Heart left ventricle (tissue), 13 donors: ENCODE measurements around the gene VWA3B.

Experiments
- CTCF ChIP-seq, 12 donors: fragments of 200-600 bp; sonication (generic) in 4 of 12; IDR thresholded peaks; one replicate each; pipeline versions ENCODE4 v1.5.0 to v1.8.0; 2018 to 2022; ENCODE audit warnings: antibody characterized with exemption in 12 of 12, mild to moderate bottlenecking in 5 of 12
- POLR2A ChIP-seq, 2 donors: fragments of 450-650 bp; IDR thresholded peaks; one replicate each; pipeline ENCODE4 v1.6.1; 2017; ENCODE audit warnings: antibody characterized with exemption in 2 of 2, mild to moderate bottlenecking in 2 of 2, moderate library complexity in 2 of 2
- donor health status: ischemic (EF 13 %, LVEDD 7.1; RV severe dilation, severe dysfunction).
- donor health status: DM: no; HTN: yes; CAD: no.
- donor health status: DM: no; HTN: no; CAD: no.
- donor health status: ischemic (EF 25% LVEDD 6.9; RV normal size, moderate dysfunction).
- donor health status: ischemic (EF 25% LVEDD 5.7; RV mildly dilated, moderate dysfunction).
- donor health status: ischemic (EF 35%, LVEDD 5.7; RV mildly dilated, moderate dysfunction).
- donor health status: nonischemic (EF 11% LVEDD 7.7; RV severe dilation, severe dysfunction).
- donor health status: DM: yes; HTN: yes; CAD: no.
- donor health status: PGD.
- donor health status: ischemic (EF 29% LVEDD 5.4; RV normal size, mild dysfunction).
- donor health status: nonischemic (EF 23%, LVEDD 6.1; RV moderate dilation, normal function).

GRCh38 chr2:98177986-98178385 is 91.0 kb downstream of the VWA3B start:
- TF ChIP-seq CTCF (IDR thresholded peaks at IDR 0.05) = no peak
- no peak for TF ChIP-seq POLR2A (IDR thresholded peaks at IDR 0.05)
